Thyroid gland (tissue), 4 donors: ENCODE measurements around the gene MTUS2. TPM values are rescaled to one million over a fixed set of nuclear protein-coding genes. Genes with fewer than 3 reads are reported as not detected.

ENCODE experiments used
- DNase-seq, 2 donors: peaks; one replicate each; pipeline ENCODE4 v3.0.0-alpha.2; 2019
- H3K27ac ChIP-seq, 3 donors: fragments of 200-600 bp; sonication (generic); 1 replicate in 2 of 3; 2 replicates in 1 of 3; pipeline ENCODE4 v1.5.1; 2016 to 2019; ENCODE audit warnings: mild to moderate bottlenecking in 1 of 3, moderate library complexity in 1 of 3
- H3K27me3 ChIP-seq: fragments of 200-600 bp; sonication (generic); one replicate; pipeline ENCODE4 v1.5.1; 2019
- H3K36me3 ChIP-seq, 2 donors: fragments of 200-600 bp; sonication (generic); one replicate each; pipeline ENCODE4 v1.5.1; 2016 to 2019
- H3K4me1 ChIP-seq, 2 donors: fragments of 200-600 bp; sonication (generic); one replicate each; pipeline ENCODE4 v1.5.1; 2017 to 2019
- H3K4me3 ChIP-seq, 3 donors: fragments of 200-600 bp; sonication (generic); replicated peaks in 1 of 3; 1 replicate in 2 of 3; 2 replicates in 1 of 3; pipeline ENCODE4 v1.5.1; 2016; ENCODE audit warnings: mild to moderate bottlenecking in 1 of 3
- H3K9me3 ChIP-seq: fragments of 200-600 bp; sonication (generic); one replicate; pipeline ENCODE4 v1.5.1; 2017
- POLR2A ChIP-seq, 2 donors: fragments of 450-650 bp; IDR thresholded peaks; one replicate each; pipeline ENCODE4 v1.6.1; 2017; ENCODE audit warnings: antibody characterized with exemption in 2 of 2, mild to moderate bottlenecking in 2 of 2, moderate library complexity in 1 of 2
- WGBS, 2 donors: methylation state at CpG; one replicate each; pipeline ENCODE4 v1.1.5; 2017; 5-methylcytosine and 5-hydroxymethylcytosine counted together
- intact Hi-C: fragments of 100-400 bp; cut with DNase I; formaldehyde crosslinking; loops from one replicate; pipeline ENCODE4 v1.15.1; 2023
- total RNA-seq, 4 donors: library from RNA; depleted of rRNA; stranded (reverse); fragments of >200 nt; gene quantifications; one replicate each; pipeline ENCODE4 v1.2.3, GENCODE V29; 2016
- TF ChIP-seq, protein P1 (sequence below), 6 experiments: fragments of 200-600 bp in 3 of 6; fragments of 450-650 bp in 3 of 6; sonication (generic) in 3 of 6; IDR thresholded peaks; one replicate each; pipeline ENCODE4 v1.5.1; 2016 to 2019; ENCODE audit warnings: antibody characterized with exemption in 6 of 6, mild to moderate bottlenecking in 2 of 6, inconsistent platforms in 1 of 6, moderate library complexity in 1 of 6

The MTUS2 gene
- total RNA-seq, 4 donors from 2014 or later: 0.98 to 1.5 (median 1.1) TPM

DNA sequence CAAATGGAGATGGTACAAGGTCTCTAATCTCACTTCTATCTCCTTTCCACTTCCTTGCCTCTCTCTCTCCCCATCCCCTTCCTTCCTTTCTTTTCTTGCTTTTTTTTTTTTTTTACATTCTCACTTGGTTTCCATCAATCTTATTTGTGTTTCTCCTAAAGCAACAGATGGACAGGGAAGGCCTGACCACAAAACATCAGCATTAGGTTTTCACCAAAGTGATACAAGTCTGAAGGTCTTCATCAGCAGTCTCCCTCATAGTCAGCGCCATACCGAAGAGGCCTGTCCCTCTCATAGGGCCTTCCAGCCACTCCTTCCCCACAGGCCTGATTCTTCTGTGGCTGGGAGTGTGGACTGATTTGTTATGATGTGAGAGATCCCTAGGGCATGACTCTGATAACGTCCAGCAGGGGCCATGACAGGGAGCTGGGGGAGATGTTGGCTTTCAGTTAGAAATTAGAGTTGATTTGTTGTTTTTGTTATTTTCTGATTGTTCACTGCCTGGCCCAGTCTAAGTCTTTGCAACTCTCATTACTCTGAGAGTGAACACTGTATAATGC lies 616.7 kb downstream of the MTUS2 start:
- H3K27ac ChIP-seq: peak overlapping the region in 2 of 3 donors; percentile 58 to 80
- WGBS, 2 donors: 87 to 88% methylated on average over 3 of the region's 3 CpGs

DNA sequence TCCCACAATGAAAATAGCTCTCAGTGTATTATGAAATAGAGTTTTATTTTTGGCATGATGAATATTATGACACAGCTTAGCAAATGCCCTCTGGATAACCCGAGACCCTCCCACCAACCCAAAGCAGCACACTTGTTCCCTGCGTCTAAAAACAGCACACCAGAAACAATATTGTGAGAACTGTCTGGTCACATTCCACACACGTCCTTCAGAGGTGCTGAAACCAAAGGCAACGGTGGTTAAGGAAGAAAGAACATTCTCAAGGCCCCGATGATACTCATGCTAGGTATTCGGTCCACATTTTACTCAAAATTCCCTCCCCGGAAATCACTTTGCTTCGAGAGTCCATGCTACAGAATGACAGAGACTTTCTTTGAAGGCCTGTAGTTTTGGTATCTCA lies 618.6 kb downstream of the MTUS2 start:
- Histone ChIP-seq H3K27me3 (no peaks in the 10 kb centered on the region), H3K9me3 (no peaks in the 10 kb centered on the region), H3K4me3 (no peak overlapping the region), H3K36me3 (no peaks in the 10 kb centered on the region), H3K4me1 (peaks cover 28 to 31% of the 10 kb centered on the region in 2 donors), H3K27ac (no peak overlapping the region)
- no peak for DNase-seq
- 32 to 51% methylated on average over 8 of the region's 8 CpGs for WGBS, 2 donors
- TF ChIP-seq, protein P1, sequence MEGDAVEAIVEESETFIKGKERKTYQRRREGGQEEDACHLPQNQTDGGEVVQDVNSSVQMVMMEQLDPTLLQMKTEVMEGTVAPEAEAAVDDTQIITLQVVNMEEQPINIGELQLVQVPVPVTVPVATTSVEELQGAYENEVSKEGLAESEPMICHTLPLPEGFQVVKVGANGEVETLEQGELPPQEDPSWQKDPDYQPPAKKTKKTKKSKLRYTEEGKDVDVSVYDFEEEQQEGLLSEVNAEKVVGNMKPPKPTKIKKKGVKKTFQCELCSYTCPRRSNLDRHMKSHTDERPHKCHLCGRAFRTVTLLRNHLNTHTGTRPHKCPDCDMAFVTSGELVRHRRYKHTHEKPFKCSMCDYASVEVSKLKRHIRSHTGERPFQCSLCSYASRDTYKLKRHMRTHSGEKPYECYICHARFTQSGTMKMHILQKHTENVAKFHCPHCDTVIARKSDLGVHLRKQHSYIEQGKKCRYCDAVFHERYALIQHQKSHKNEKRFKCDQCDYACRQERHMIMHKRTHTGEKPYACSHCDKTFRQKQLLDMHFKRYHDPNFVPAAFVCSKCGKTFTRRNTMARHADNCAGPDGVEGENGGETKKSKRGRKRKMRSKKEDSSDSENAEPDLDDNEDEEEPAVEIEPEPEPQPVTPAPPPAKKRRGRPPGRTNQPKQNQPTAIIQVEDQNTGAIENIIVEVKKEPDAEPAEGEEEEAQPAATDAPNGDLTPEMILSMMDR (IDR thresholded peaks at IDR 0.05): no peak
- no peak for TF ChIP-seq POLR2A (IDR thresholded peaks at IDR 0.05)
- intact Hi-C loops: no loop called here

More for the DNA sequence above, 616.7 kb downstream of the MTUS2 start:
- no peaks in the 10 kb centered on the region for H3K27me3 ChIP-seq
- H3K36me3 ChIP-seq: no peaks in the 10 kb centered on the region
- DNase-seq: no peak
- no peak overlapping the region for H3K4me3 ChIP-seq
- peaks cover 28 to 38% of the 10 kb centered on the region in 2 donors for H3K4me1 ChIP-seq
- intact Hi-C loops: no loop called here
- H3K9me3 ChIP-seq: no peaks in the 10 kb centered on the region
- TF ChIP-seq, protein P1 (IDR thresholded peaks at IDR 0.05): no peak
- no peak for TF ChIP-seq POLR2A (IDR thresholded peaks at IDR 0.05)

DNA sequence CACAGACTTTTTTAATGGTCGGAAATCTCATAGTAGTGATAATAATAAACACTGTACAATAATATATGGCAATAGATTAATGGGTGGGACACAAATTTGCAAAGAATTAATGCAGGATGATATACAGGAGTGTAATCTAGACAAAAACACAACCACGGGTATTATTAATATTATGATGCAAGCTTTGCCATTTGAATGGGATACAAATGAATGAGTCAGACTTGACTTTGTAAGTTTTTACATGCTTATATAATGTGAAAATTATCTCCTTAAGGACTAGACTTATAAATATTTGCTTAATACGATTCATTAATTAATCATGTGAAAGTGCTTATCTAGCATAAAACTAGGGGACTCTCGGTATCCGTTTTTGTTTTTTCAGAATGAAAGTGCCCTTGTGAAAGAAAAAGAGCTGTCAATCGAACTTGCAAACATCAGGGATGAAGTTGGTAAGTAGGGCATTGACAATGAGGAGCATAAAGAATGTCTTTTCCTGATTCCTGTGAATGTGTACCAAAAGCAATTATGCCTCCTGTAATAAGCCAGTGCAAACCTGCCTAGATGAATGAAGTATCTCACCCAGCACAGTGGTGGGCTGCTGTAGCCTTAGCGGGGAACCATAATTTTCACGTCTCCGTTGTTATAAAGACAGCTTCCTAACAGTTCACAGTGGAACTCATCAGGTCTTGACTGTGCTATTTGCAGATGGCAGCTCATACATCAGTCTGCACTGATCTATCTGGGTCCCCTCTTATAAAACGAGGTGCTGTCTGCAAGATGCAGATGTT lies 619.7 kb downstream of the MTUS2 start:
- H3K4me1 ChIP-seq: peaks cover 21 to 23% of the 10 kb centered on the region in 2 donors
- intact Hi-C loops: no loop called here
- no peak for DNase-seq
- no peak overlapping the region for H3K4me3 ChIP-seq
- no peaks in the 10 kb centered on the region for H3K27me3 ChIP-seq
- no peaks in the 10 kb centered on the region for H3K36me3 ChIP-seq
- no peak overlapping the region for H3K27ac ChIP-seq
- 74 to 77% methylated on average over 10 of the region's 10 CpGs for WGBS, 2 donors
- TF ChIP-seq, protein P1 (IDR thresholded peaks at IDR 0.05): no peak
- no peak for TF ChIP-seq POLR2A (IDR thresholded peaks at IDR 0.05)
- no peaks in the 10 kb centered on the region for H3K9me3 ChIP-seq

DNA sequence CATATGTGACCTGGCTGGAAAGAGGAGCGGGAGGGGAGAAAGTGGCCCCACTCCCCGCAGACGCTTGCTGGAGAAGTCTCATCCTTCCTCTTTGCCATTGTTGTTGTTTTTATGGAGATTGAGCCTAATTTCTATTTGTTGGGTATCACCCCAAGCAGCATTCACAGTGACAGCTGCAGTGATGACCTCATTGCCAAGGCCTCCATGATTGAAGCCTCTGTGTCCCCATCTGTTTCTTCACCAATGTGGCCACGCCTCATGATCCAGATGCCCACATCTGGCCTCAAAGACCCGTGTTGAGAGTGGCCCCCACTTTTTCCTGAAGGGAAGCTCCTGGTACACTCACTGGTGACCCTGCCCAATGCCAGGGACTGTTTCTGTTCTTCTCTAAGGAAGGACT lies 621.2 kb downstream of the MTUS2 start:
- WGBS, 2 donors: 69 to 74% methylated on average over 5 of the region's 5 CpGs
- no peaks in the 10 kb centered on the region for H3K27me3 ChIP-seq
- no peaks in the 10 kb centered on the region for H3K9me3 ChIP-seq
- no peak overlapping the region for H3K4me3 ChIP-seq
- TF ChIP-seq, protein P1 (IDR thresholded peaks at IDR 0.05): no peak
- TF ChIP-seq POLR2A (IDR thresholded peaks at IDR 0.05): no peak
- no peak for DNase-seq
- intact Hi-C loops: no loop called here
- H3K4me1 ChIP-seq: peaks cover 6 to 9% of the 10 kb centered on the region in 2 donors
- no peaks in the 10 kb centered on the region for H3K36me3 ChIP-seq
- H3K27ac ChIP-seq: no peak overlapping the region

DNA sequence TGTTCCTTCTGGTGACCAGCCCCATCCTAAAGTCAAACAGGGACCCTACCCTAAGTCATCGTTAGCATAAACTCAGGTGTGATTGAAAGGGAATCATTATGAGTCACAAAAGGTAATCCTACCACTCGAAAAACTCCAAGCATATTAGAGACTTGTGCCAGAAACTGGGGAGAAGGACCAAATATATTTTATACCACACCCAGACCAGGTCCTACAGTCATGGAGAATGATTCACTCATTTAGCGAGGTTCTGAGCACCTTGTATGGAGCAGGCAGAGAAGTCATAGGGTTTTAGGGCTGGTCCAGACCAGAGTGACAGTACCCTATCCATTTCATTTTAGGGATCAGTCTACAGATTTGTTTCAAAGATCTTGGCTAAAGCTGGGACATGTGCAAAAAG lies 625.9 kb downstream of the MTUS2 start:
- DNase-seq: no peak
- H3K4me1 ChIP-seq: no peaks in the 10 kb centered on the region
- no peak overlapping the region for H3K4me3 ChIP-seq
- H3K27ac ChIP-seq: no peak overlapping the region
- intact Hi-C loops: no loop called here
- no peaks in the 10 kb centered on the region for H3K9me3 ChIP-seq
- TF ChIP-seq, protein P1 (IDR thresholded peaks at IDR 0.05): no peak
- H3K36me3 ChIP-seq: no peaks in the 10 kb centered on the region
- no peaks in the 10 kb centered on the region for H3K27me3 ChIP-seq
- 89% methylated on average over 3 of the region's 3 CpGs for WGBS, 2 donors
